Endodermal cell (in vitro differentiated cells): ENCODE measurements around the gene LRMDA. TPM values are rescaled to one million over a fixed set of nuclear protein-coding genes. Genes with fewer than 3 reads are reported as not detected.

ENCODE experiments used
- DNase-seq: peaks from one replicate; pipeline ENCODE4 v3.0.0-alpha.2; 2017
- H3K27ac ChIP-seq: 2 replicates; pipeline ENCODE4 v1.5.1; 2013; ENCODE audit warnings: mild to moderate bottlenecking, low read depth, low read length, moderate library complexity
- H3K27me3 ChIP-seq: 2 replicates; pipeline ENCODE4 v1.6.1; 2013; ENCODE audit warnings: mild to moderate bottlenecking, low read length, moderate library complexity; ENCODE audit not compliant: insufficient read depth, control insufficient read depth, poor library complexity, severe bottlenecking
- H3K36me3 ChIP-seq: 2 replicates; pipeline ENCODE4 v1.7.0; 2013; ENCODE audit warnings: mild to moderate bottlenecking, low read length, moderate library complexity; ENCODE audit not compliant: control insufficient read depth, insufficient read depth
- H3K4me1 ChIP-seq: one replicate; pipeline ENCODE4 v1.7.0; 2013; ENCODE audit warnings: low read length; ENCODE audit not compliant: control insufficient read depth, insufficient read depth
- H3K4me3 ChIP-seq: 2 replicates; pipeline ENCODE4 v1.5.1; 2013; ENCODE audit warnings: mild to moderate bottlenecking, low read length, moderate library complexity
- H3K9ac ChIP-seq: 2 replicates; pipeline ENCODE4 v1.6.1; 2013; ENCODE audit warnings: mild to moderate bottlenecking, low read length, moderate library complexity; ENCODE audit not compliant: poor library complexity, severe bottlenecking; ENCODE audit errors: extremely low read depth
- H3K9me3 ChIP-seq: 2 replicates; pipeline ENCODE4 v1.6.1; 2013; ENCODE audit warnings: mild to moderate bottlenecking, low read length, moderate library complexity; ENCODE audit not compliant: control insufficient read depth
- H3K27ac Mint-ChIP-seq: 2 replicates; pipeline ENCODE4 v1.8.0; 2020; ENCODE audit warnings: mixed read lengths
- H3K27me3 Mint-ChIP-seq: 2 replicates; pipeline ENCODE4 v1.8.0; 2021; ENCODE audit warnings: mild to moderate bottlenecking, mixed read lengths; ENCODE audit not compliant: insufficient read depth
- H3K36me3 Mint-ChIP-seq: 2 replicates; pipeline ENCODE4 v1.8.0; 2020; ENCODE audit warnings: low read depth, mixed read lengths
- H3K4me1 Mint-ChIP-seq: 2 replicates; pipeline ENCODE4 v1.8.0; 2020; ENCODE audit warnings: mixed read lengths
- H3K4me3 Mint-ChIP-seq: 2 replicates; pipeline ENCODE4 v1.8.0; 2020; ENCODE audit warnings: mild to moderate bottlenecking, moderate library complexity, mixed read lengths
- H3K9me3 Mint-ChIP-seq: 2 replicates; pipeline ENCODE4 v1.8.0; 2020; ENCODE audit warnings: mild to moderate bottlenecking, mixed read lengths
- CTCF ChIP-seq: fragments of 200-600 bp; sonication (generic); conservative IDR thresholded peaks from 2 replicates; pipeline ENCODE4 v1.5.0; 2021; ENCODE audit warnings: antibody characterized with exemption, mild to moderate bottlenecking
- WGBS, 2 experiments: methylation state at CpG; one replicate each; pipeline versions ENCODE4 v1.1.5 to v1.1.7; 2013; ENCODE audit warnings: missing lambda C conversion rate in 2 of 2, mixed read lengths in 1 of 2; ENCODE audit not compliant: insufficient coverage in 1 of 2, insufficient read length in 1 of 2; 5-methylcytosine and 5-hydroxymethylcytosine counted together
- total RNA-seq, 2 donors: library from RNA; stranded (reverse); fragmentation: NEBNext Ultra II Directional in 1 of 2; extraction: Animal tissue kit (Norgen Biotek cat#: 25700) in 1 of 2; gene quantifications; 2 replicates in 1 of 2; 3 replicates in 1 of 2; pipeline ENCODE4 v1.2.1, GENCODE V29; 2021

LRMDA gene
- total RNA-seq, 2 donors from 2014 or later, result 1.7 to 5.1 TPM

- Mint-ChIP-seq H3K9me3 (peaks cover under 1% of the 10 kb centered on the region), H3K4me1 (no peaks in the 10 kb centered on the region), H3K36me3 (no peaks in the 10 kb centered on the region), H3K4me3 (no peak overlapping the region), H3K27me3 (no peaks in the 10 kb centered on the region), H3K27ac (no peak overlapping the region)
- H3K4me3 ChIP-seq, result no peak overlapping the region
- 85% methylated on average over 1 of the region's 1 CpG; no CpG with 5 or more reads in 1 of the 2 experiments for WGBS, 2 experiments
- no peak overlapping the region for H3K27ac ChIP-seq
- no peak overlapping the region for H3K9ac ChIP-seq
- H3K9me3 ChIP-seq, result no peaks in the 10 kb centered on the region
- no peak for DNase-seq
- H3K36me3 ChIP-seq, result no peaks in the 10 kb centered on the region
- no peaks in the 10 kb centered on the region for H3K27me3 ChIP-seq
- no peak for TF ChIP-seq CTCF
- no peaks in the 10 kb centered on the region for H3K4me1 ChIP-seq
Measured at GRCh38 chr10:76463111-76463510, 1031.7 kb downstream of the LRMDA start.

- no peak overlapping the region for H3K9ac ChIP-seq
- no peaks in the 10 kb centered on the region for H3K36me3 ChIP-seq
- no peak overlapping the region for H3K4me3 ChIP-seq
- WGBS, 2 experiments, result 89 to 100% methylated on average over 3 to 6 of the region's 6 CpGs
- no peak for DNase-seq
- H3K9me3 Mint-ChIP-seq, result no peaks in the 10 kb centered on the region
- no peaks in the 10 kb centered on the region for H3K4me1 Mint-ChIP-seq
- no peaks in the 10 kb centered on the region for H3K4me1 ChIP-seq
- H3K27me3 ChIP-seq, result no peaks in the 10 kb centered on the region
- H3K36me3 Mint-ChIP-seq, result no peaks in the 10 kb centered on the region
- TF ChIP-seq CTCF, result no peak
- H3K27me3 Mint-ChIP-seq, result no peaks in the 10 kb centered on the region
- H3K4me3 Mint-ChIP-seq, result no peak overlapping the region
- no peak overlapping the region for H3K27ac ChIP-seq
- no peaks in the 10 kb centered on the region for H3K9me3 ChIP-seq
- H3K27ac Mint-ChIP-seq, result no peak overlapping the region
Measured at GRCh38 chr10:76466836-76467503, 1035.5 kb downstream of the LRMDA start.

- no peak overlapping the region for H3K27ac ChIP-seq
- H3K36me3 Mint-ChIP-seq, result no peaks in the 10 kb centered on the region
- no peaks in the 10 kb centered on the region for H3K27me3 ChIP-seq
- H3K4me3 Mint-ChIP-seq, result no peak overlapping the region
- H3K9me3 Mint-ChIP-seq, result no peaks in the 10 kb centered on the region
- H3K4me3 ChIP-seq, result no peak overlapping the region
- H3K27ac Mint-ChIP-seq, result no peak overlapping the region
- no peak for TF ChIP-seq CTCF
- no peaks in the 10 kb centered on the region for H3K4me1 ChIP-seq
- H3K27me3 Mint-ChIP-seq, result no peaks in the 10 kb centered on the region
- H3K36me3 ChIP-seq, result no peaks in the 10 kb centered on the region
- no peak for DNase-seq
- no peaks in the 10 kb centered on the region for H3K4me1 Mint-ChIP-seq
- no peak overlapping the region for H3K9ac ChIP-seq
- H3K9me3 ChIP-seq, result no peaks in the 10 kb centered on the region
Measured at GRCh38 chr10:76469675-76470074, 1038.3 kb downstream of the LRMDA start.
